ENCODE measurements around the gene MRPS9.

Gene MRPS9

DNA sequence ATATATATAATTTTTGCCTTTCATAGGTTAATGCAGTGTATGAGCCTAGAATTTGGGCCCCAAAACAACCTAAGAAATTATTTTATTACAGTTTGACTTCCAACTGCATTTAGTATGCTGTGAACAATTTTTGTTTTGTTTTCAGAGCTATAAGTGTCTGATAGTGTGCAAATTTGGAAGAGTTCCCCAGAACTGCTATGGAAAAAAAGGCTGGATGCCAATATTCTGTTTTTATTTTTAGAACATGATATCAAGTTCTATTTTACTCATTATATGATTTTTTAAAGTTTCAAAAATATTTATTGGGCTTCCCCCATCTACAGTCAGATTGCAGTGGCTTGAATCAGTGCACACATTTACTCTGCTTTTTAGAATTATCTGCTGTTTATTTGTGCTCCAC is 42.6 kb downstream of the MRPS9 start:
- no peak for DNase-seq

DNA sequence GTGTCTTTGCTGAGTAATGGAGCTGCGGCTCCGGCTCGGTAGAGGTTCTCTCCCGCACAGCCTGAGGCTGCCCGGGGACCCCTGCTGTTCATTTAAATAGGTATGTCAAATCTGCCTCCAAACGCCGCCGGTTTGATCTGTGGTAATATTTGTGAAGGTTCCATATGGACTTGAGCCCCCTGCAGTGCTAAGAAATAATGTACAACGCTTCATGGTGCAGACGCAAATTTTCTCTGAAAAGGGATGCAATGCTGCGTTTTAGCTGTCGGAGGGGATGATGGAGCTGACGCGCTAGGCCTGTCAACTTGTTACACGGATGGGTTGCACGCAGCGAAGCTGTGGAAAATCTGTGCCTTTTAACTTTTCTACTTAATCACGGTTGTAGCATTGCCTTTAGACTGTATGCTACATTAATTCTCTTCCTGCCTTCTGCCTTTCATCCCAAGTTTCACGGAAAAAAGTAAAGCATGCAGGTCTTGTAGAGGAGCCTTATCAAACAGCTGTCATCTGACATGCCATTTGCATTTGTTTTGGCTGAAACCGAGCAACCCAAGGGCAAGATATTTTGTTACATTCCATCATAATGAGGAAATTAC is 43.2 kb downstream of the MRPS9 start:
- DNase-seq: peak in 1 of 14 donors; percentile 32

DNA sequence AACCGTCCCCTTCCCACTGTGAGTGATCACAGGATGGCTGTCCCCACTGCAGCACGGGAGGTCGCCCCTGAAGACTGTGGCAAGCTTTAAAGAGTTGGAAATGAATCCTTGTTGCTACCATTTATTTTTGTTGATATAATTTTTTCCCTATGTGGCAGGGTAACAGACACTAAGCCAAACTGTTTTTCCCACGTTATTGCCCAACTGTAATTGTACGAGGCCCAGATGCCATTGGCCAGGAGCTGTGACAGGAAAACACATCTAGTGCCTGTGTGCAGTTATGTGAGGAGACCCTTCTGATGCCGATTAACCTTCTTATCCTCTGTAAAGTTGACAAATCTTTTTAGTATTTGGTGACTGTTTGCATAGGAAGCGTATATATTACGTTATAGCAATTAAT is 44.2 kb downstream of the MRPS9 start:
- no peak for DNase-seq

DNA sequence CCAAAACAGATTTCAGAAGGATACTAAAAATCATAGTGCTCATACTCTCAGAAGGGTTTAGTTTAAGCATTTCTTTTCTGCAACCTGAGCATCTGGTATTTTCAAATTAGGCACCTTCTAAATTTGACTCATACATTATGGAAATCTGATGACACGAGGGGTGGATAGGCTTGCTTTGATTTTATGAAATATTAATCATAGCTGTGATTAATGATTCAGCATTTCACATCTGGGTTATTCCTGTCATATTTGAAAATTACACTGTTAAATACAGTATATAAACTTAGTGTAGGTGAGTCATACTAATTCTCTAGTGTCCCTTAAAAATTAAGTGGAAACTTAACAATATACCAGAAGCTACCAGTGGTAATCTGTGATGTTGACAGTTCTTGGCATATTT is 47.7 kb downstream of the MRPS9 start:
- no peak for DNase-seq

GRCh38 chr2:105087273-105087672 is 49.4 kb downstream of the MRPS9 start:
- DNase-seq: no peak

- no peak for DNase-seq
Observed at GRCh38 chr2:105090091-105090490, 52.2 kb downstream of the MRPS9 start.

DNA sequence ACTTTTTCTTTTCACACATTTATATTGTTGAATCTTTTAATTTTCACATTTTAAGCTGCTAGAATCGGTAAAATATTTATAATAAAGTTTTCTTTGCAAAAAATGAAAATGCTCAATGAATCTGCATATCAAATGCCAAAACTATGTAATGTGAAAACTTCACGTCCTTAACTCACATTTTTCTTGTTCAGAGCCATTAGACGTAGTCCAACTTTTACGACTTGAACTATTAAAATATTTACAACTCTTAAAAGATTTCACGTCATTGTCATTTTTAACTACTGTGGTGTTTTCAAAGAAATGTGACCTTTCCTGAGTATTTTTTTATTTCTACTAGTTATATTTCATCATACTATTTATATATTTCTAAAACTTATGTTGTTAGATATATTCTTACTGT is 54.9 kb downstream of the MRPS9 start:
- DNase-seq: no peak

DNA sequence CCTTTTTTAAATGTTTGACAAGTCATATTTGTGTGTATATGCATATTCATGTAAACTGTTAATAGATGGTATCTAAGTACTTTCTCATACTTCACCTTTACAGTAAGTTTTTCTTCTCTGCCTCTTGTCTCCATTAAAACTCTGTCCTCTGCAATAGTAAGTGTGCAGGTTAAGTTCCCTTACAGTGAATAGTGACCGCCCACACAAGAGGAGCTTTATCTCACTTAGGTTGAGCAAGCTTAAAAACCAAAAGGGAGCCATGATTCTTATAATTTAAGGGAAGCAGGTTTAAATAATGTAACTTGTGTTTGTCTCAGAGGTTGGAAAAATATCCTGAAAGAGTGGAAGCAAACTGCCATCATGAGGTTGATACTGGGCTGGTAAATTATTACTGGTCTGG is 61.3 kb downstream of the MRPS9 start:
- DNase-seq: no peak

DNA sequence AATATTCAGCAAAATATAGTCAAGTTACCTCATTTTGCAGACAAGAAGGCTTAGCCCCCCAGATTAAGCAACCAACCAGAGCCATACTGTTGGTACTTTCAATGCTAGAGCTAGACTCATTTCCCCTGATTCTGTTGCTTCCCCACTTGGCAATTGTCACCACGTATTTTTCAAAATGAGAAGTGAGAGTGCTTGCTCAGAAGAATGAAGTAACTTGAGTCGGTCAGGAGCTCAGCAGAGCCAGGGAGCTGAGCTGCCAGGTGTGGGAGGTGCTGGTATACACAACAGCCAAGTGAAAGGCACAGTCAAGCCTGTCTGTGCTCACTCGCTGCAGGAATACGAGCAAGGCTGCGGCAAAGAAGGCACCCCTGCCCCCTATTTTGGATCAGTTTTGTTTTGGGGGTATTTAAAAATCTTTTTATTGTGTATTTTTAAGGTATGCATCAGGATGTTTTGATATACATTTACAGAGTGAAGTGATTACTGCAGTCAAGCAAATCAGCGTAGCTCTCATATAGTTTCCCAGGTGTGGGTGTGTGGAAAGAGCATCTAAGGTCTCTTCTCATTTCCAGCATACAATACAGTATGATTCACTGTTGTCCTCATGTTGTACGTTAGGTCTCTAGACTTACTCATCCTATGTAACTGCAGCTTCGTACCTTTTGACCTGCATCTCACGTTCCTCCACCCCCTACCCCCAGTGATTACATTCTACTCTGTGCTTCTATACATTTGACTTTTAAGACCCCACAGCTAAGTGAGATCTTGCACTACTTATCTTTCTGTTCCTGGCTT is 62.4 kb downstream of the MRPS9 start:
- no peak for DNase-seq

DNA sequence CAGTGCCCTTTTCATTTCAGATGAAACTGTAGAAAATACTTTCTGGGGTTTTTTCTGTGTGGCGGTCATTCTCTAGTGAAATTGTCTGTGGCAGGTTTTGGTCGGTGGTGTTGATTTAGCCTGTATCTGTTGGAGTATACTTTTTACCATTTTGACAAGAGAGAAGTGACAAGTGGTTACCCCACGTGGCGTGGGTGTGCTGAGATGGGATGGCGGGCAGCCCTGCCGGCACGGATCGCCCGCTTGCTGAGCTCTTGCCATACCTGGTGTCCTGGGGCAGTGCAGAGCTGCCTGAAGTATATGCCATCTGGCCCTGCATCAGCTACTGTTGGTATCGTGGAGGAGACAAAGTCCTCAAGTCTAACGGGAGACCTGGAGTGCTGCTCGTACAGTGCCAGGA is 64.1 kb downstream of the MRPS9 start:
- no peak for DNase-seq

GRCh38 chr2:105102963-105103421 is 65.1 kb downstream of the MRPS9 start:
- DNase-seq: no peak

DNA sequence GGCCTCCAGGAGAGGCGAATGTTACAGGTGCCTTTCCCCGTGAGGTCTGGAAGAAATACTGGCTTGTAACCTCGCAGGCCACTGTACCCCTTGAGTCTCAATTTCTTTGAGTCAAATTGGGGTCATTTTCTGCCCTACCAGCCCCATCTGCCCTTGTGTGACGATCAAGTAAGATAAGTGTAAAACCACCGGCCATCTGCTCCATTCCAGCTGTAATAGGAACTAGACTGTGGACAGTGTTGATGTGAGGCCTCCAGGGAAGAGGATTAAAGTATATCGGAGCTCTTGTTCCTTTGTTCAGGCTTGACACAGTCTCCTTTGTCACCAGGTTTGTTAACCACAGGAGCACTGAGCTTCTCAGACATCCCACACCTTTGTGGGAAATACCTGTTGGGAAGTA is 65.6 kb downstream of the MRPS9 start:
- no peak for DNase-seq

GRCh38 chr2:105104208-105104731 is 66.4 kb downstream of the MRPS9 start:
- DNase-seq: no peak

GRCh38 chr2:105110295-105110829 is 72.5 kb downstream of the MRPS9 start:
- no peak for DNase-seq

DNA sequence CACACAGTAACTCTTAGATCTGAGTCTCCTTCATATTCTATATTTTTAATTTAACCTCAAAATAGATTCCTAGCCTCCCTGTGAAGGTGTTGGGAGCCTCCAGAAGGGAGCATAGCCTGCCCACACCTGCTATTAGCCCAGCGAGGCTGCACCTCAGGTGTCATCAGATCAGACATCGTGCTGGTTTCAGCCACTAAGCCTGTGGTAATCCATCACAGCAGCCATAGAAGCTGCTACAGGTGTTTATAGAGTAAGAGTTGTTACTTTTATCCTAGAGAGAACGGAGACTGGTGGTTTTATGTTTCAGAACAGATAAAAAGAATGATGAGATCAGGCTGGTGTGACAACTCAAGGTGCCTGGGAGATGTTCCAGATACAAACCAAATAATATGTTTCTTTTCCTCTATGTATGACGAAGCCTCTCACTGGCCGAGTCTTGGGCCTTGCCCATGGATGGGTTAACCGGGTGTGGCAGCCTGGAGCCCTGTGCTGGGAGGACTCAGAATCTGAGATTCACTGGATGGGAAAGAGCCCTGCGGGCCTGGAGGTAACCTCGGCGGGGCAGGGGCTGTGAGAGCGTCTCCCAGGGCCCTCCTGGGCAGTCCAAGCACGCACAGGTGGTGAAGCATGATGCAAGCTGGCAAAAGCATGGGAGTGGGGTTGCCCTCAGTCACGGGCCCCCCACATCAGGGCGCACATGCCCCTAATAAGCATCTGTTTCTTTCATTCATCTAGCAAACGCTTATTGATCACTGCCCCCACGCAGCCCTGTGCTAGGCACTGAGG is 73.7 kb downstream of the MRPS9 start:
- no peak for DNase-seq

DNA sequence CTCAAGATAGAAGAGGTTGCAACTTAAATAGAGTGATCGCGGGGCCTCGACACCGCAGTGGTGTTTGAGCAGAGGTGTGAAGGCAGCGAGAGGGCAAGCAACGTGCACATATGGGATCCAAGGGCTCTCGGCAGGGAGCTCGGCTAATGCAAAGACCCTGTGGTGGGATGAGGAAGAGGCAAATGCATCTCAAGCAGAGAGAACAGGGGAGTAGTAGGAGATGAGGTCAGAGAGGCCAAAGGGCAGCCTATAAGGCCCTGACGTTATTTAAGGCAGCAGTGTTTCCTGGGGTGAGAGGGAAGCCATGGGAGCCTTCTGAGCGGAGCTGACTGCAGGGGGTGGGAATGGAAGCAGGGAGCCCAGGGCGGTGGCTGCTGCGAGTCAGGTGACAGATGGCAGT is 74.5 kb downstream of the MRPS9 start:
- no peak for DNase-seq

DNA sequence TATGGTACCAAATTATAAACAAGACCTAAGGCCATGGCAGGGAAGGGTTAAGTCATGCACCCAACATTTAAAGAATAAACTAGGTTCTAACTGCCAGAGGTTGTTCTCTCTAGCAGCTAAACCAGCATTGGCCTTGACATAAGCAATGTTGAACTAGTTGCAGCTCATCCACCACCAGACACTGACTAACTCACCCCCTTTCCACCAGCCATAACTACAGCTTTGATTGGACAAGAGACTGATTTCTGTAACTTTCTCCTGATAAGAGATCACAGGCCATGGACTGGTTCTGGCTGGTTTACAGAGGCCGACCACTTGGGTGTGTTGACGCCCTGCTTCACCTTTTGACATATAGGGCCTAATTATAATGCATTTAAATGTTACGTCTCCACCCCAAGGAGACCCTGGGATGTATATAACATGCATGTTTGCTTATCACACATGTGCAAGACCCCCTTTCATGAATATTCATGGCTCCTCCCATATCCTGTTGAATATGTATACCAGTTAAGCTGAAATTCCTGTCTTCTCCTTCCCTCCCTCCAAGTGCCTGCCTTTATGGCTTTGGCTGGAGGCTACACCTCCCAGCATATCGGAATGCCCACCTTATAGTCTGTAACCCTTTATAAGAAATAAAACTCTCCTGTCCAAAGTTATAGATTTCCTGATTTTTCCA is 75.9 kb downstream of the MRPS9 start:
- no peak for DNase-seq

GRCh38 chr2:105114551-105114950 is 76.7 kb downstream of the MRPS9 start:
- peak in 1 of 14 donors; percentile 12 for DNase-seq

- no peak for DNase-seq
Observed at GRCh38 chr2:105116348-105116747, 78.5 kb downstream of the MRPS9 start.

- no peak for DNase-seq
Observed at GRCh38 chr2:105117565-105117964, 79.7 kb downstream of the MRPS9 start.

GRCh38 chr2:105118960-105119359 is 81.1 kb downstream of the MRPS9 start:
- no peak for DNase-seq

DNA sequence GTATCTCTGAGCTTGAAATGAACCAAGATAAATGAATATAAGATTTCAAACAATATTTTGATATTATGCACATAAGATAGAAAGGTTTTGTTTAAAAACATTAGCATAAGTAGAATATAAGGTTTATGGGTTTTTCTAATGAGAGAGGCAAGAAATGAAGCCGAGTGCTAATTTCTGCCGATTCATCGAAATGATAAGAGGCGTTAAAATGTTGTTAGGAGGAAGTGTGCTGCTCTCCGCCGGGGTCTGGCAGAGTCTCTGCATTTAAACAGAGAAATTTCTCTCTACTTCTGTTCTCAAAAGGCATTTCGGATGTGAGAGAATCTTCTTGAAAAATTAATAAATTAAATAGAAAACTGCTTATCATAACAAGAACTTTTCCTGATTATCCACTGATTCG is 83.6 kb downstream of the MRPS9 start:
- DNase-seq: no peak

All from C1 segment of cervical spinal cord (tissue), 14 donors.